C1 segment of cervical spinal cord (tissue), 14 donors: Measurements from ENCODE around the gene SLC9A3.

Source experiments
- DNase-seq, 14 donors: peaks; one replicate each; lab custom pipeline; 2025; lab: John Stamatoyannopoulos, UW

The SLC9A3 gene

GRCh38 chr5:430214-430925 lies 93.9 kb downstream of the SLC9A3 start:
- no peak for DNase-seq

GRCh38 chr5:429453-430188 lies 94.6 kb downstream of the SLC9A3 start:
- no peak for DNase-seq

- DNase-seq, result no peak
Measured at GRCh38 chr5:428754-429452, 95.3 kb downstream of the SLC9A3 start.

- DNase-seq, result no peak
Measured at GRCh38 chr5:428219-428618, 96.0 kb downstream of the SLC9A3 start.

- no peak for DNase-seq
Measured at GRCh38 chr5:427415-428087, 96.7 kb downstream of the SLC9A3 start.

GRCh38 chr5:426392-426976 lies 97.8 kb downstream of the SLC9A3 start:
- no peak for DNase-seq

GRCh38 chr5:425714-426113 lies 98.5 kb downstream of the SLC9A3 start:
- no peak for DNase-seq

GRCh38 chr5:424301-425110 lies 99.7 kb downstream of the SLC9A3 start:
- DNase-seq, result no peak

GRCh38 chr5:423626-424261 lies 100.5 kb downstream of the SLC9A3 start:
- DNase-seq, result no peak

- no peak for DNase-seq
Measured at GRCh38 chr5:423233-423565, 101.0 kb downstream of the SLC9A3 start.

GRCh38 chr5:422323-423232 lies 101.7 kb downstream of the SLC9A3 start:
- DNase-seq, result no peak

GRCh38 chr5:421901-422300 lies 102.3 kb downstream of the SLC9A3 start:
- DNase-seq, result no peak

GRCh38 chr5:421287-421880 lies 102.9 kb downstream of the SLC9A3 start:
- DNase-seq, result no peak

- no peak for DNase-seq
Measured at GRCh38 chr5:420632-421286, 103.5 kb downstream of the SLC9A3 start.
